SW 1271 (cell line): ENCODE measurements around the gene CDH23.

Experiments
- DNase-seq, 2 experiments: peaks; one replicate each; lab custom pipeline; 2025; lab: John Stamatoyannopoulos, UW

The CDH23 gene

GRCh38 chr10:71605263-71605962, 208.7 kb downstream of the CDH23 start:
- no peak for DNase-seq

- no peak for DNase-seq
Observed at GRCh38 chr10:71606257-71607081, 209.7 kb downstream of the CDH23 start.

- DNase-seq = no peak
Observed at GRCh38 chr10:71607082-71607443, 210.3 kb downstream of the CDH23 start.

GRCh38 chr10:71608819-71609768, 212.4 kb downstream of the CDH23 start:
- DNase-seq = peak; percentile 18 to 37

- no peak for DNase-seq
Observed at GRCh38 chr10:71610651-71611050, 213.9 kb downstream of the CDH23 start.

GRCh38 chr10:71611131-71611530, 214.4 kb downstream of the CDH23 start:
- DNase-seq = no peak

GRCh38 chr10:71611709-71612422, 215.1 kb downstream of the CDH23 start:
- DNase-seq = no peak

- DNase-seq = no peak
Observed at GRCh38 chr10:71613261-71613777, 216.6 kb downstream of the CDH23 start.

- DNase-seq = no peak
Observed at GRCh38 chr10:71613877-71614276, 217.2 kb downstream of the CDH23 start.

GRCh38 chr10:71614946-71615345, 218.2 kb downstream of the CDH23 start:
- no peak for DNase-seq

GRCh38 chr10:71615538-71616329, 219.0 kb downstream of the CDH23 start:
- no peak for DNase-seq

GRCh38 chr10:71616817-71617654, 220.3 kb downstream of the CDH23 start:
- DNase-seq = no peak

GRCh38 chr10:71618176-71618575, 221.5 kb downstream of the CDH23 start:
- no peak for DNase-seq

- no peak for DNase-seq
Observed at GRCh38 chr10:71618598-71618997, 221.9 kb downstream of the CDH23 start.

GRCh38 chr10:71620642-71621041, 223.9 kb downstream of the CDH23 start:
- no peak for DNase-seq

GRCh38 chr10:71621231-71622153, 224.8 kb downstream of the CDH23 start:
- DNase-seq = no peak

GRCh38 chr10:71622154-71622526, 225.4 kb downstream of the CDH23 start:
- DNase-seq = no peak

- DNase-seq = no peak
Observed at GRCh38 chr10:71622616-71623015, 225.9 kb downstream of the CDH23 start.
